Measurements from ENCODE around the gene GSTCD.
"Not testable (repeated sequence)": the region's sequence is repeated elsewhere in the genome, so short reads cannot be mapped to it uniquely, and the experiment has no call there.

GSTCD gene

GRCh38 chr4:105755375-105755774 lies 46.8 kb downstream of the GSTCD start:
- TF ChIP-seq CTCF (conservative IDR thresholded peaks at IDR 0.05) (no peak), ZFX (IDR thresholded peaks at IDR 0.05) (no peak)
- no peak overlapping the region for H3K27ac ChIP-seq

- TF ChIP-seq CTCF (conservative IDR thresholded peaks at IDR 0.05) (no peak), ZFX (IDR thresholded peaks at IDR 0.05) (no peak)
- H3K27ac ChIP-seq: no peak overlapping the region
These were observed 50.4 kb downstream of the GSTCD start for GRCh38 chr4:105758958-105759357.

- H3K27ac ChIP-seq: no peak overlapping the region
- no peak for TF ChIP-seq ZFX (IDR thresholded peaks at IDR 0.05)
- TF ChIP-seq CTCF (conservative IDR thresholded peaks at IDR 0.05): no peak
These were observed 57.3 kb downstream of the GSTCD start for GRCh38 chr4:105765690-105766407.

- TF ChIP-seq CTCF (conservative IDR thresholded peaks at IDR 0.05) (no peak), ZFX (IDR thresholded peaks at IDR 0.05) (no peak)
- no peak overlapping the region for H3K27ac ChIP-seq
These were observed 59.0 kb downstream of the GSTCD start for GRCh38 chr4:105767579-105767978.

- H3K27ac ChIP-seq: not testable (repeated sequence)
These were observed 61.9 kb downstream of the GSTCD start for GRCh38 chr4:105770524-105770923.

GRCh38 chr4:105772065-105772464 lies 63.5 kb downstream of the GSTCD start:
- H3K27ac ChIP-seq: not testable (repeated sequence)

GRCh38 chr4:105775760-105776415 lies 67.3 kb downstream of the GSTCD start:
- not testable (repeated sequence) for H3K27ac ChIP-seq

- H3K27ac ChIP-seq: no peak overlapping the region
- TF ChIP-seq ZFX (IDR thresholded peaks at IDR 0.05) (no peak), CTCF (conservative IDR thresholded peaks at IDR 0.05) (no peak)
These were observed 71.6 kb downstream of the GSTCD start for GRCh38 chr4:105780176-105780575.

GRCh38 chr4:105784761-105785160 lies 76.2 kb downstream of the GSTCD start:
- TF ChIP-seq ZFX (IDR thresholded peaks at IDR 0.05) (no peak), CTCF (conservative IDR thresholded peaks at IDR 0.05) (no peak)
- no peak overlapping the region for H3K27ac ChIP-seq

Data from C4-2B (cell line).